Adipocyte (in vitro differentiated cells): ENCODE data around the gene OPA1.

Experiments
- DNase-seq: peaks from one replicate; pipeline ENCODE4 v3.0.0-alpha.2; 2015; ENCODE audit warnings: low read depth
- H3K27me3 ChIP-seq: replicated peaks from 2 replicates; pipeline ENCODE4 v1.7.0; 2013; ENCODE audit warnings: mild to moderate bottlenecking, low read length, moderate library complexity; ENCODE audit not compliant: control insufficient read depth, insufficient read depth
- H3K36me3 ChIP-seq: 2 replicates; pipeline ENCODE4 v1.7.0; 2013; ENCODE audit warnings: low read length, mild to moderate bottlenecking, moderate library complexity; ENCODE audit not compliant: control insufficient read depth, insufficient read depth, severe bottlenecking
- H3K4me1 ChIP-seq: 2 replicates; pipeline ENCODE4 v1.7.0; 2013; ENCODE audit warnings: mild to moderate bottlenecking, low read length, moderate library complexity; ENCODE audit not compliant: control insufficient read depth, insufficient read depth
- H3K4me3 ChIP-seq: 2 replicates; pipeline ENCODE4 v1.7.0; 2013; ENCODE audit warnings: mild to moderate bottlenecking, low read length, moderate library complexity
- H3K9ac ChIP-seq: 2 replicates; pipeline ENCODE4 v1.7.0; 2013; ENCODE audit warnings: mild to moderate bottlenecking, low read length, moderate library complexity
- H3K9me3 ChIP-seq: 2 replicates; pipeline ENCODE4 v1.7.0; 2013; ENCODE audit warnings: mild to moderate bottlenecking, low read length, moderate library complexity; ENCODE audit not compliant: control insufficient read depth

OPA1 gene

GRCh38 chr3:193680220-193680619, 87.2 kb downstream of the OPA1 start:
- Histone ChIP-seq H3K36me3 (peaks cover 25% of the 10 kb centered on the region), H3K27me3 (no peaks in the 10 kb centered on the region), H3K9ac (no peak overlapping the region), H3K9me3 (no peaks in the 10 kb centered on the region), H3K4me3 (no peak overlapping the region), H3K4me1 (peaks cover 2% of the 10 kb centered on the region)
- peak; percentile 6 for DNase-seq

- peaks cover 15% of the 10 kb centered on the region for H3K36me3 ChIP-seq
- H3K4me3 ChIP-seq, result no peak overlapping the region
Measured at GRCh38 chr3:193681631-193682030, 88.6 kb downstream of the OPA1 start.

GRCh38 chr3:193686665-193687483, 93.9 kb downstream of the OPA1 start:
- Histone ChIP-seq H3K27me3 (no peaks in the 10 kb centered on the region), H3K9me3 (no peaks in the 10 kb centered on the region), H3K4me3 (no peak overlapping the region), H3K36me3 (peaks cover 18% of the 10 kb centered on the region), H3K4me1 (no peaks in the 10 kb centered on the region), H3K9ac (no peak overlapping the region)
- DNase-seq, result no peak

More at GRCh38 chr3:193681631-193682030, 88.6 kb downstream of the OPA1 start:
- Histone ChIP-seq H3K9me3 (no peaks in the 10 kb centered on the region), H3K27me3 (no peaks in the 10 kb centered on the region), H3K4me1 (peaks cover 2% of the 10 kb centered on the region), H3K9ac (no peak overlapping the region)
- DNase-seq, result no peak

- no peak for DNase-seq
- Histone ChIP-seq H3K4me3 (no peak overlapping the region), H3K36me3 (peaks cover 30% of the 10 kb centered on the region), H3K27me3 (no peaks in the 10 kb centered on the region), H3K9ac (no peak overlapping the region), H3K4me1 (peaks cover 4% of the 10 kb centered on the region), H3K9me3 (no peaks in the 10 kb centered on the region)
Measured at GRCh38 chr3:193688834-193689714, 96.1 kb downstream of the OPA1 start.

- Histone ChIP-seq H3K9ac (no peak overlapping the region), H3K4me3 (no peak overlapping the region), H3K36me3 (peaks cover 57% of the 10 kb centered on the region), H3K4me1 (peaks cover 4% of the 10 kb centered on the region), H3K9me3 (no peaks in the 10 kb centered on the region), H3K27me3 (no peaks in the 10 kb centered on the region)
- DNase-seq, result no peak
Measured at GRCh38 chr3:193693774-193694173, 100.8 kb downstream of the OPA1 start.

- Histone ChIP-seq H3K9me3 (no peaks in the 10 kb centered on the region), H3K36me3 (peaks cover 12% of the 10 kb centered on the region)
- DNase-seq, result peak; percentile 5
Measured at GRCh38 chr3:193701953-193702635, 109.1 kb downstream of the OPA1 start.

GRCh38 chr3:193702967-193703366, 110.0 kb downstream of the OPA1 start:
- DNase-seq, result peak; percentile 53
- H3K27me3 ChIP-seq, result no peaks in the 10 kb centered on the region
- no peak overlapping the region for H3K4me3 ChIP-seq
- H3K36me3 ChIP-seq, result peaks cover 12% of the 10 kb centered on the region
- H3K9ac ChIP-seq, result peak overlapping the region; percentile 13
- H3K4me1 ChIP-seq, result peaks cover 13% of the 10 kb centered on the region
- H3K9me3 ChIP-seq, result no peaks in the 10 kb centered on the region

More at GRCh38 chr3:193701953-193702635, 109.1 kb downstream of the OPA1 start:
- peaks cover 13% of the 10 kb centered on the region for H3K4me1 ChIP-seq
- no peaks in the 10 kb centered on the region for H3K27me3 ChIP-seq
- H3K9ac ChIP-seq, result no peak overlapping the region
- no peak overlapping the region for H3K4me3 ChIP-seq

- no peaks in the 10 kb centered on the region for H3K27me3 ChIP-seq
Measured at GRCh38 chr3:193704431-193704830, 111.4 kb downstream of the OPA1 start.

GRCh38 chr3:193708270-193708669, 115.3 kb downstream of the OPA1 start:
- Histone ChIP-seq H3K36me3 (peaks cover 9% of the 10 kb centered on the region), H3K9me3 (no peaks in the 10 kb centered on the region), H3K27me3 (no peaks in the 10 kb centered on the region), H3K9ac (no peak overlapping the region), H3K4me1 (peaks cover 2% of the 10 kb centered on the region), H3K4me3 (no peak overlapping the region)
- no peak for DNase-seq

More at GRCh38 chr3:193704431-193704830, 111.4 kb downstream of the OPA1 start:
- DNase-seq, result no peak
- H3K36me3 ChIP-seq, result peaks cover 12% of the 10 kb centered on the region
- no peak overlapping the region for H3K4me3 ChIP-seq
- no peak overlapping the region for H3K9ac ChIP-seq
- peaks cover 13% of the 10 kb centered on the region for H3K4me1 ChIP-seq
- H3K9me3 ChIP-seq, result no peaks in the 10 kb centered on the region

- DNase-seq, result no peak
- Histone ChIP-seq H3K4me1 (no peaks in the 10 kb centered on the region), H3K9ac (no peak overlapping the region), H3K27me3 (no peaks in the 10 kb centered on the region), H3K9me3 (peaks cover 15% of the 10 kb centered on the region), H3K36me3 (no peaks in the 10 kb centered on the region), H3K4me3 (no peak overlapping the region)
Measured at GRCh38 chr3:193710286-193711165, 117.5 kb downstream of the OPA1 start.
